Measurements from ENCODE around the gene TMED10.

- TF ChIP-seq POLR2AphosphoS5 (IDR thresholded peaks at IDR 0.05; ENCODE audit: low read depth, low read length) (no peak), REST (IDR thresholded peaks at IDR 0.05; ENCODE audit: insufficient read depth in 1 of 2, low read depth in 2 of 2, low read length in 2 of 2) (no peak), FOXP2 (optimal IDR thresholded peaks at IDR 0.05; ENCODE audit: borderline replicate concordance, extremely low read depth, extremely low read length, insufficient read depth) (no peak)
Observed at GRCh38 chr14:75168586-75169335, 7.7 kb downstream of the TMED10 start.
